SK-N-SH (cell line): ENCODE measurements around the gene TRNP1. TPM values are rescaled to one million over a fixed set of nuclear protein-coding genes. Genes with fewer than 3 reads are reported as not detected.

Source experiments
- CTCF ChIA-PET: fragments of 300-600, 350-600 bp; formaldehyde crosslinking; extraction: SDS; loops from one replicate; lab custom pipeline; 2021; lab: Yijun Ruan, JAX
- POLR2A ChIA-PET: fragments of 350-600 bp; sonication (Branson Sonifier 250); formaldehyde crosslinking; extraction: SDS; loops from one replicate; lab custom pipeline; 2020; ENCODE audit warnings: antibody characterized with exemption, inconsistent platforms; lab: Yijun Ruan, JAX
- DNase-seq: peaks from one replicate; pipeline ENCODE4 v3.0.0; 2012
- H2AFZ ChIP-seq: fragments of 200-600 bp; sonication (generic); 2 replicates; pipeline ENCODE4 v1.8.1; 2016; ENCODE audit warnings: antibody characterized with exemption, mild to moderate bottlenecking, low read depth
- H3F3A ChIP-seq: fragments of 200-600 bp; sonication (generic); replicated peaks from 2 replicates; pipeline ENCODE3; 2016; ENCODE audit warnings: antibody characterized with exemption, mild to moderate bottlenecking; ENCODE audit not compliant: insufficient read depth
- H3K27ac ChIP-seq, 2 experiments: fragments of 200-500 bp in 1 of 2; fragments of 200-600 bp in 1 of 2; sonication (Bioruptor generic) in 1 of 2; sonication (generic), shearing (Covaris generic) in 1 of 2; 2 replicates each; pipeline versions ENCODE4 v1.5.1 to v1.6.1; 2014 to 2016; ENCODE audit warnings: low read depth in 2 of 2, inconsistent platforms in 1 of 2, low read length in 1 of 2, mild to moderate bottlenecking in 1 of 2, mixed read lengths in 1 of 2
- H3K27me3 ChIP-seq: fragments of 200-600 bp; sonication (generic), shearing (Covaris generic); 2 replicates; pipeline ENCODE4 v1.6.1; 2016; ENCODE audit warnings: mixed run types; ENCODE audit not compliant: insufficient read depth
- H3K36me3 ChIP-seq, 2 experiments: fragments of 200-500 bp in 1 of 2; fragments of 200-600 bp in 1 of 2; sonication (Bioruptor generic) in 1 of 2; sonication (generic) in 1 of 2; replicated peaks in 1 of 2; 2 replicates each; pipeline versions ENCODE3 to v1.5.1; 2014 to 2016; ENCODE audit warnings: low read length in 1 of 2, mild to moderate bottlenecking in 1 of 2; ENCODE audit not compliant: insufficient read depth in 2 of 2, control insufficient read depth in 1 of 2
- H3K4me1 ChIP-seq, 2 experiments: fragments of 200-500 bp in 1 of 2; fragments of 200-600 bp in 1 of 2; sonication (Bioruptor generic) in 1 of 2; sonication (generic), shearing (Covaris generic) in 1 of 2; 2 replicates each; pipeline versions ENCODE4 v1.5.1 to v1.6.1; 2014 to 2016; ENCODE audit warnings: low read depth in 1 of 2, low read length in 1 of 2, mixed run types in 1 of 2; ENCODE audit not compliant: insufficient read depth in 2 of 2, control insufficient read depth in 1 of 2
- H3K4me2 ChIP-seq: fragments of 200-600 bp; sonication (generic), shearing (Covaris generic); 2 replicates; pipeline ENCODE4 v1.6.1; 2017; ENCODE audit warnings: mixed run types
- H3K4me3 ChIP-seq, 2 experiments: fragments of 200-500 bp in 1 of 2; fragments of 200-600 bp in 1 of 2; sonication (Bioruptor generic) in 1 of 2; sonication (generic), shearing (Covaris generic) in 1 of 2; 2 replicates each; pipeline versions ENCODE4 v1.5.1 to v1.8.1; 2014 to 2016; ENCODE audit warnings: low read depth in 2 of 2, inconsistent platforms in 1 of 2, low read length in 1 of 2, mild to moderate bottlenecking in 1 of 2, mixed read lengths in 1 of 2, moderate library complexity in 1 of 2
- H3K79me2 ChIP-seq: fragments of 200-600 bp; sonication (generic); 2 replicates; pipeline ENCODE4 v1.8.1; 2017; ENCODE audit warnings: mild to moderate bottlenecking; ENCODE audit not compliant: insufficient read depth
- H3K9ac ChIP-seq: fragments of 200-600 bp; sonication (generic); 2 replicates; pipeline ENCODE4 v1.6.1; 2017; ENCODE audit warnings: mixed run types
- H3K9me2 ChIP-seq: fragments of 200-600 bp; sonication (generic); 2 replicates; pipeline ENCODE4 v1.6.1; 2017; ENCODE audit warnings: mixed run types
- H3K9me3 ChIP-seq: fragments of 200-600 bp; sonication (generic); 2 replicates; pipeline ENCODE4 v1.6.1; 2017; ENCODE audit warnings: mixed run types, mild to moderate bottlenecking, moderate library complexity
- H4K20me1 ChIP-seq: fragments of 200-600 bp; sonication (generic); 2 replicates; pipeline ENCODE4 v1.6.1; 2017; ENCODE audit warnings: mild to moderate bottlenecking, mixed run types; ENCODE audit not compliant: insufficient read depth
- FOSL2 ChIP-seq: IDR thresholded peaks from 2 replicates; pipeline ENCODE4 v1.4.0; 2012; ENCODE audit warnings: low read depth, mild to moderate bottlenecking, moderate library complexity, borderline replicate concordance
- FOXM1 ChIP-seq: IDR thresholded peaks from 2 replicates; pipeline ENCODE4 v1.4.0; 2012; ENCODE audit warnings: low read depth, mild to moderate bottlenecking
- GABPA ChIP-seq: IDR thresholded peaks from 2 replicates; pipeline ENCODE4 v1.4.0; 2012; ENCODE audit warnings: low read depth, mild to moderate bottlenecking
- JUND ChIP-seq: IDR thresholded peaks from 2 replicates; pipeline ENCODE4 v1.4.0; 2012
- POLR2AphosphoS5 ChIP-seq: IDR thresholded peaks from 2 replicates; pipeline ENCODE4 v1.6.1; 2012; ENCODE audit warnings: low read depth, low read length
- RCOR1 ChIP-seq: fragments of 150-350 bp; IDR thresholded peaks from 2 replicates; pipeline ENCODE4 v1.6.1; 2017; ENCODE audit warnings: antibody characterized with exemption, low read length
- REST ChIP-seq: IDR thresholded peaks from 2 replicates; pipeline ENCODE4 v1.6.1; 2012; ENCODE audit warnings: mild to moderate bottlenecking, low read depth, low read length, moderate library complexity
- USF1 ChIP-seq: IDR thresholded peaks from 2 replicates; pipeline ENCODE4 v1.4.0; 2012; ENCODE audit warnings: low read depth, borderline replicate concordance
- YY1 ChIP-seq: IDR thresholded peaks from 2 replicates; pipeline ENCODE4 v1.4.0; 2012; ENCODE audit warnings: low read depth, mild to moderate bottlenecking
- WGBS: methylation state at CpG from one replicate; pipeline ENCODE4 v1.1.6; 2017; ENCODE audit warnings: low lambda C conversion rate; 5-methylcytosine and 5-hydroxymethylcytosine counted together
- polyA plus RNA-seq, 3 experiments: library from polyadenylated mRNA; depleted of rRNA; stranded (reverse); fragments of >200 nt; gene quantifications; 2 replicates each; pipeline ENCODE4 v1.2.3, GENCODE V29; 2012

TRNP1 gene
- polyA plus RNA-seq, 1 of the 3 experiments (the other 2 are of a cell fraction) = 8.8 TPM

- TF ChIP-seq REST (no peak), FOXM1 (no peak), RCOR1 (no peak), JUND (no peak), USF1 (no peak), FOSL2 (no peak), POLR2AphosphoS5 (no peak)
- TF ChIP-seq, all 33 proteins: peak for 0
Measured at GRCh38 chr1:26950602-26951001, 42.9 kb upstream of the TRNP1 start (continued).

- no peak for DNase-seq
- no peak overlapping the region for H3K9ac ChIP-seq
- H3K4me2 ChIP-seq = no peak overlapping the region
- H4K20me1 ChIP-seq = no peaks in the 10 kb centered on the region
- H3K27me3 ChIP-seq = no peaks in the 10 kb centered on the region
- ChIA-PET POLR2A (no interaction called here), CTCF (no interaction called here)
- no peak overlapping the region for H2AFZ ChIP-seq
- H3K4me1 ChIP-seq = peaks cover 0 to 3% of the 10 kb centered on the region in 2 experiments; a peak in 1 of 4 replicates
- peaks cover 8% of the 10 kb centered on the region for H3F3A ChIP-seq
- 88% methylated on average over 14 of the region's 14 CpGs for WGBS
- H3K36me3 ChIP-seq = peaks cover 0 to 2% of the 10 kb centered on the region in 2 experiments
- no peaks in the 10 kb centered on the region for H3K9me2 ChIP-seq
- no peak overlapping the region for H3K4me3 ChIP-seq
- no peaks in the 10 kb centered on the region for H3K79me2 ChIP-seq
- no peaks in the 10 kb centered on the region for H3K9me3 ChIP-seq
- no peak overlapping the region for H3K27ac ChIP-seq
- TF ChIP-seq RCOR1 (no peak), YY1 (no peak), JUND (no peak), GABPA (no peak), REST (no peak)
Measured at GRCh38 chr1:26951216-26951615, 42.3 kb upstream of the TRNP1 start.
